NOMO-1 treated with dmso at 0.1 percent for 144 hours (cell line): ENCODE results near the gene SYS1.

Experiments used
- DNase-seq: peaks from one replicate; lab custom pipeline; 2025; ENCODE audit not compliant: unreplicated experiment; lab: John Stamatoyannopoulos, UW

SYS1 gene

GRCh38 chr20:45412653-45413052 is 49.7 kb downstream of the SYS1 start:
- DNase-seq, result no peak

- DNase-seq, result no peak
These were observed 50.5 kb downstream of the SYS1 start for GRCh38 chr20:45413479-45413878.

- DNase-seq, result peak; percentile 86
These were observed 53.1 kb downstream of the SYS1 start, which contains the start of gene PIGT for GRCh38 chr20:45415822-45416637. Gene PIGT, plus strand, starts transcription at chr20:45416141. Its CDS starts 16 bp downstream, at chr20:45416157.

- no peak for DNase-seq
These were observed 54.0 kb downstream of the SYS1 start for GRCh38 chr20:45416917-45417316.
